Measurements from ENCODE around the gene ZNF319.

DNA sequence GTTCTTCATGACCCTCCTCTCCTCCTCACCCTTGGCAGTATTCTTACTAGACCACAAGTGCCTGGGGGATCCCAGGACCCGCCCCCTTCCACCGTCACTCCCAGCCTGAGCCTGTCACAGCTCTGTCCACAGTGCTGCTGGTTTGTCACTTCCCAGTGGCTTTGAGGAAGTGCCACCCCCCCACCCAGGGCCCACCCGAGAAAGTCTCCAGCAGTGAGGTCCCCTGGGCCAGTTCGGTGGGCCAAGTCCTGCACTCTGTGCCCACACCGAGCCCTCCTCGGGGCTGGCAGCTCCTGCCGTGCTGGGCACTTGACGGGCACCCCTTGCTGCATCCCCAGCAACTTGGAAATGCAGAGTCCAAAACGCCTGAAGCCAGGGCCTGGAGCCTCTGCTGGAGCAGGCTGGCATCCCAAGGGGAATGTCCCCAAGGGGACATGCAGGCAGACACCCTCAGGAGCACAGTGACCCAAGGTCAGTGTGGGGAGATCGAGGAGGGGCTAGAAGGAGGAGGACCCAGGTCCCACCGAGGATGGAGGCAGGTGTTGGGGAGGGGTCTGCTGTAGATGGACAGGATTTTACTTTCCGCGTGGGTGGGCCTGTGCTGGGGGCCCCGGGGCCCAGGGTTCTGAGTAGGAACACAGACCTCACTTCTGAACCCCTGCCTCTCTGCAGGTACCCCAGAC, 40.6 kb upstream of the ZNF319 start:
- TF ChIP-seq, protein P1, sequence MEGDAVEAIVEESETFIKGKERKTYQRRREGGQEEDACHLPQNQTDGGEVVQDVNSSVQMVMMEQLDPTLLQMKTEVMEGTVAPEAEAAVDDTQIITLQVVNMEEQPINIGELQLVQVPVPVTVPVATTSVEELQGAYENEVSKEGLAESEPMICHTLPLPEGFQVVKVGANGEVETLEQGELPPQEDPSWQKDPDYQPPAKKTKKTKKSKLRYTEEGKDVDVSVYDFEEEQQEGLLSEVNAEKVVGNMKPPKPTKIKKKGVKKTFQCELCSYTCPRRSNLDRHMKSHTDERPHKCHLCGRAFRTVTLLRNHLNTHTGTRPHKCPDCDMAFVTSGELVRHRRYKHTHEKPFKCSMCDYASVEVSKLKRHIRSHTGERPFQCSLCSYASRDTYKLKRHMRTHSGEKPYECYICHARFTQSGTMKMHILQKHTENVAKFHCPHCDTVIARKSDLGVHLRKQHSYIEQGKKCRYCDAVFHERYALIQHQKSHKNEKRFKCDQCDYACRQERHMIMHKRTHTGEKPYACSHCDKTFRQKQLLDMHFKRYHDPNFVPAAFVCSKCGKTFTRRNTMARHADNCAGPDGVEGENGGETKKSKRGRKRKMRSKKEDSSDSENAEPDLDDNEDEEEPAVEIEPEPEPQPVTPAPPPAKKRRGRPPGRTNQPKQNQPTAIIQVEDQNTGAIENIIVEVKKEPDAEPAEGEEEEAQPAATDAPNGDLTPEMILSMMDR (conservative IDR thresholded peaks at IDR 0.05) = no peak
- TF ChIP-seq ZFX (IDR thresholded peaks at IDR 0.05) = no peak
